Bronchial epithelial cell (primary cell): ENCODE measurements around the gene THEM5. TPM values are rescaled to one million over a fixed set of nuclear protein-coding genes. Genes with fewer than 3 reads are reported as not detected.

ENCODE experiments used
- DNase-seq: peaks from one replicate; pipeline ENCODE4 v3.0.0-alpha.2; 2010; ENCODE audit warnings: low read depth
- FAIRE-seq: peaks from 2 replicates; lab custom pipeline; 2011; peaks lifted over from hg19 to GRCh38; lab: Jason Lieb, UNC
- H3K27me3 ChIP-seq: 2 replicates; pipeline ENCODE4 v1.5.1; 2011; ENCODE audit warnings: low read length; ENCODE audit not compliant: control insufficient read depth, insufficient read depth
- H3K36me3 ChIP-seq: 2 replicates; pipeline ENCODE4 v1.5.1; 2011; ENCODE audit warnings: low read length; ENCODE audit not compliant: control insufficient read depth, insufficient read depth
- H3K4me3 ChIP-seq: 2 replicates; pipeline ENCODE4 v1.5.1; 2011; ENCODE audit warnings: mild to moderate bottlenecking, low read depth, low read length, control low read depth
- CTCF ChIP-seq: IDR thresholded peaks from 2 replicates; pipeline ENCODE4 v1.5.1; 2011; ENCODE audit warnings: mild to moderate bottlenecking, moderate library complexity, low read length, control low read depth, inconsistent platforms; ENCODE audit not compliant: insufficient read depth, severe bottlenecking
- total RNA-seq: library from RNA; depleted of rRNA; stranded (reverse); fragments of >200 nt; gene quantifications from 2 replicates; pipeline ENCODE4 v1.2.1, GENCODE V29; 2014

Gene THEM5
- total RNA-seq, 1 donor from 2014 or later, result not detected

- H3K27me3 ChIP-seq, result no peaks in the 10 kb centered on the region
- FAIRE-seq, result no peak
These were observed 1.6 kb downstream of the THEM5 start for GRCh38 chr1:151851886-151852285.

GRCh38 chr1:151849871-151850270, 3.6 kb downstream of the THEM5 start:
- Histone ChIP-seq H3K27me3 (no peaks in the 10 kb centered on the region), H3K36me3 (no peaks in the 10 kb centered on the region), H3K4me3 (no peak overlapping the region)
- no peak for TF ChIP-seq CTCF
- no peak for FAIRE-seq
- DNase-seq, result no peak

More at GRCh38 chr1:151851886-151852285, 1.6 kb downstream of the THEM5 start:
- H3K4me3 ChIP-seq, result no peak overlapping the region
- no peak for TF ChIP-seq CTCF
- H3K36me3 ChIP-seq, result no peaks in the 10 kb centered on the region
- DNase-seq, result no peak

GRCh38 chr1:151849126-151849525, 4.4 kb downstream of the THEM5 start:
- Histone ChIP-seq H3K27me3 (no peaks in the 10 kb centered on the region), H3K4me3 (no peak overlapping the region), H3K36me3 (no peaks in the 10 kb centered on the region)
- peak; percentile 52 for FAIRE-seq
- no peak for TF ChIP-seq CTCF
- no peak for DNase-seq

GRCh38 chr1:151847867-151848596, 5.5 kb downstream of the THEM5 start:
- no peak overlapping the region for H3K4me3 ChIP-seq
- H3K36me3 ChIP-seq, result no peaks in the 10 kb centered on the region
- TF ChIP-seq CTCF, result no peak
- H3K27me3 ChIP-seq, result no peaks in the 10 kb centered on the region
- FAIRE-seq (no peak), DNase-seq (no peak)

- Histone ChIP-seq H3K36me3 (no peaks in the 10 kb centered on the region), H3K4me3 (no peak overlapping the region), H3K27me3 (no peaks in the 10 kb centered on the region)
- DNase-seq (no peak), FAIRE-seq (no peak)
- TF ChIP-seq CTCF, result no peak
These were observed 6.8 kb downstream of the THEM5 start for GRCh38 chr1:151846686-151847237.
